ENCODE data around the gene SLC44A3. TPM values are rescaled to one million over a fixed set of nuclear protein-coding genes. Genes with fewer than 3 reads are reported as not detected.

Gene SLC44A3
- total RNA-seq, 2 experiments from 2014 or later: 0.27 to 0.36 TPM

GRCh38 chr1:94856004-94856403, 35.8 kb downstream of the SLC44A3 start:
- ChIA-PET POLR2A (interaction anchor here (1.1 kb wide), 1 partner anchor 187 kb away, joined by 3 read pairs; no protein-coding TSS in a partner anchor), CTCF (interaction anchor here (4.3 kb wide), 1 partner anchor 187 kb away, joined by 49 read pairs; no protein-coding TSS in a partner anchor)
- Mint-ChIP-seq H3K27ac (no peak overlapping the region), H3K4me3 (no peak overlapping the region), H3K27me3 (peaks cover 3% of the 10 kb centered on the region), H3K4me1 (ENCODE audit: low read depth) (no peaks in the 10 kb centered on the region), H3K36me3 (ENCODE audit: low read depth) (no peaks in the 10 kb centered on the region), H3K9me3 (no peaks in the 10 kb centered on the region)
- TF ChIP-seq CTCF (IDR thresholded peaks at IDR 0.05): no peak
- H3K27ac ChIP-seq (ENCODE audit: low read depth in 1 of 2, low read length in 2 of 2): no peak overlapping the region
- H3K27me3 ChIP-seq (ENCODE audit: control insufficient read depth in 1 of 2, insufficient read depth in 2 of 2, low read length in 2 of 2): peaks cover 0 to 5% of the 10 kb centered on the region in 2 experiments
- ATAC-seq (ENCODE audit: poor library complexity) (no peak), DNase-seq (no peak)
- no peaks in the 10 kb centered on the region for H3K9me3 ChIP-seq (ENCODE audit: control insufficient read depth in 1 of 2, insufficient read depth in 1 of 2, low read length in 2 of 2)
- H3K4me3 ChIP-seq (ENCODE audit: low read length): no peak overlapping the region
- no peaks in the 10 kb centered on the region for H3K36me3 ChIP-seq (ENCODE audit: insufficient read depth, low read length)
- intact Hi-C loops (cut with DNase I, micrococcal nuclease): loop anchor here in 1 of 2 experiments (5.0 kb wide), 1 partner anchor 66 kb away; no protein-coding TSS in a partner anchor
- peaks cover 9% of the 10 kb centered on the region for H3K4me1 ChIP-seq (ENCODE audit: insufficient read depth, low read length)

- Histone ChIP-seq H3K4me1 (ENCODE audit: insufficient read depth, low read length) (peaks cover 9% of the 10 kb centered on the region), H3K36me3 (ENCODE audit: insufficient read depth, low read length) (no peaks in the 10 kb centered on the region), H3K27ac (ENCODE audit: low read depth in 1 of 2, low read length in 2 of 2) (no peak overlapping the region), H3K27me3 (ENCODE audit: control insufficient read depth in 1 of 2, insufficient read depth in 2 of 2, low read length in 2 of 2) (peaks cover 0 to 5% of the 10 kb centered on the region in 2 experiments), H3K4me3 (ENCODE audit: low read length) (no peak overlapping the region), H3K9me3 (ENCODE audit: control insufficient read depth in 1 of 2, insufficient read depth in 1 of 2, low read length in 2 of 2) (no peaks in the 10 kb centered on the region)
- ChIA-PET CTCF (interaction anchor here (4.3 kb wide), 1 partner anchor 187 kb away, joined by 49 read pairs; no protein-coding TSS in a partner anchor), POLR2A (interaction anchor here (1.1 kb wide), 1 partner anchor 186 kb away, joined by 3 read pairs; no protein-coding TSS in a partner anchor)
- no peaks in the 10 kb centered on the region for H3K4me1 Mint-ChIP-seq (ENCODE audit: low read depth)
- DNase-seq (no peak), ATAC-seq (ENCODE audit: poor library complexity) (no peak)
- intact Hi-C loops (cut with DNase I, micrococcal nuclease): loop anchor here in 1 of 2 experiments (5.0 kb wide), 1 partner anchor 65 kb away; no protein-coding TSS in a partner anchor
- no peak for TF ChIP-seq CTCF (IDR thresholded peaks at IDR 0.05)
- no peak overlapping the region for H3K27ac Mint-ChIP-seq
- peaks cover 3% of the 10 kb centered on the region for H3K27me3 Mint-ChIP-seq
- H3K9me3 Mint-ChIP-seq: no peaks in the 10 kb centered on the region
- no peak overlapping the region for H3K4me3 Mint-ChIP-seq
- H3K36me3 Mint-ChIP-seq (ENCODE audit: low read depth): no peaks in the 10 kb centered on the region
Measured at GRCh38 chr1:94856868-94857267, 36.7 kb downstream of the SLC44A3 start.

GRCh38 chr1:94858276-94858675, 38.1 kb downstream of the SLC44A3 start:
- H3K27ac ChIP-seq (ENCODE audit: low read depth in 1 of 2, low read length in 2 of 2): no peak overlapping the region
- peaks cover 9% of the 10 kb centered on the region for H3K4me1 ChIP-seq (ENCODE audit: insufficient read depth, low read length)
- Mint-ChIP-seq H3K9me3 (no peaks in the 10 kb centered on the region), H3K27me3 (peaks cover 3% of the 10 kb centered on the region), H3K27ac (no peak overlapping the region), H3K4me3 (no peak overlapping the region), H3K4me1 (ENCODE audit: low read depth) (no peaks in the 10 kb centered on the region), H3K36me3 (ENCODE audit: low read depth) (no peaks in the 10 kb centered on the region)
- no peaks in the 10 kb centered on the region for H3K9me3 ChIP-seq (ENCODE audit: control insufficient read depth in 1 of 2, insufficient read depth in 1 of 2, low read length in 2 of 2)
- no peak for TF ChIP-seq CTCF (IDR thresholded peaks at IDR 0.05)
- ATAC-seq (ENCODE audit: poor library complexity) (no peak), DNase-seq (no peak)
- POLR2A ChIA-PET: no interaction called here
- intact Hi-C loops (cut with DNase I, micrococcal nuclease): loop anchor here in 1 of 2 experiments (5.0 kb wide), 1 partner anchor 64 kb away; no protein-coding TSS in a partner anchor
- CTCF ChIA-PET: no interaction called here
- no peaks in the 10 kb centered on the region for H3K36me3 ChIP-seq (ENCODE audit: insufficient read depth, low read length)
- H3K27me3 ChIP-seq (ENCODE audit: control insufficient read depth in 1 of 2, insufficient read depth in 2 of 2, low read length in 2 of 2): peaks cover 0 to 5% of the 10 kb centered on the region in 2 experiments
- H3K4me3 ChIP-seq (ENCODE audit: low read length): no peak overlapping the region
